Activated CD8-positive, alpha-beta memory T cell treated with anti-CD3 and anti-CD28 coated beads for 1 hour (primary cell): ENCODE data around the gene CEP128.

ENCODE experiments used
- DNase-seq, 2 donors: peaks; one replicate each; pipeline ENCODE4 v3.0.0-alpha.2; 2020; ENCODE audit warnings: low read depth in 1 of 2; ENCODE audit errors: extremely low read depth in 1 of 2

The CEP128 gene

DNA sequence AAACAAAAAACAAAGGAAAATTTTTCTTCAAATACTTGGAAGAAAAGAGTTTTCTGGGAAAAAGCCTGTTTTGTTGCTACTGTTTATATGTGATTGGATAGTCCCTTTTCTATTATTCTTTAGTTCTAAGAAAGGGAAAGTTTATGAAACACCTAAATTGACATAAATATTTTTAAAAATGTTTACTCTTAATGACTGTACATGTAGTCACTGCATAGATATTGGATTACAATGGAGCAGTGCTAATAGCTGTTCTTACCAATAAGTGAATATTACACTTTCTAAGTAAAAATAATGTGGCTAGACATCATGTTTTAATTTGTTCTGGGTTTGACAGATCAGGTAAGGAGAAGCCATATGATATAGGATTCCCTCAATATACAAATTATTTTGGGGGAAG is 377.5 kb downstream of the CEP128 start:
- DNase-seq: no peak

- no peak for DNase-seq
Measured at GRCh38 chr14:80560800-80561657, 380.5 kb downstream of the CEP128 start.

- no peak for DNase-seq
Measured at GRCh38 chr14:80554139-80554538, 387.4 kb downstream of the CEP128 start.

DNA sequence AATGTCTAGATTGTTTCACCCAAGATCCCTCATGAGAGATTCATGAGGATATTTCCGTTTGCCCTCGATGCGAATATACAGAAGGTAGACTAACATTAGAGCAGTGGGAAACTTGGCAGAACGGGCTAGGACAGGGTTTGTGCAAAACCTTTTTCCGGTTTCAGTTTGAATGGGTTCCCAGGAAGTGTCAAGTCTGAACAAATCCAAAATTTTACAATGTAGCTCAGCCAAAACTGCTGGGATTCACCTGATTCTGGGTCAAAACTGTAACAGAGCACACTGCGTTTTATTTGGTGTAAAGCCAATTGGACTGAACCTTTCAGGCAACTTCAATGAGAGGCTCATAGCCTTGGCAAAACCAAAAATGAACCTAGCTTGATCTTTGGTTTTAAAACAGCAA is 392.4 kb downstream of the CEP128 start:
- no peak for DNase-seq

GRCh38 chr14:80545935-80546854 is 395.3 kb downstream of the CEP128 start:
- no peak for DNase-seq

DNA sequence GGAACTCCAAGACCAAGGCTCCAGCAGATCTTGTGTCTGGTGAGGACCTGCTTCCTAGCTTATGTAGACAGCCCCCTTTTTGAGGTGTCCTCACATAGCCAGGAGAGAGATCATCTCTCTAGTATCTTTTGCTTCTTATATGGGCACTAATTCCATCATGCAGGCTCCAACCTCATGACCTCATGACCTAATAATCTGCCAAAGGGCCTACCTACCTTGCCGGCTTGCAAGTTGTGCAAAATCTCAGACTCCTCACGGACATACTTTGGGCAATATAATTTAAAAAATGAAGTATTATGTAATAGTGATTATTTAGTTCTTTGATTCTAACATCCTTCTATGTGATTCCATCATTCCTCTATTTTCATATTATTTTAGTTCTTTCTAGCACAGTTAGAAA is 397.2 kb downstream of the CEP128 start:
- no peak for DNase-seq

DNA sequence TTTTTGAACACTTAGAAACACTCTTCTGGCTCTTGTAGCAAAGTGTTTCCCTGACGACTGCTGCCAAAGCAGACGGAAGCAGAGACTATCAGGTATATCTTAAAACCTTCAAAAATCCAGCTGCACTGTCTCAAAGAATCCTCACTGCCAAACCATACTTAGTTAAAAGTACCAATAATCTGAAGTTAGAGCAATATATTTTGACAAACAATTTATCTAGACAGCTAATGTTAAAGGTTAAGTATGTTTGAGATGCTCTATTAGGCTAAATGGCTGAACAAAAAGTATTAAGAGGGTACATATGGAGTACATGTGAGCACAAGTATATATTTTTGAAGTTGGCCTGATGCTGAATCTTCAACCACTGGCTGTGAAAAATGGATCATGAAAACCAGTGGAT is 398.3 kb downstream of the CEP128 start:
- DNase-seq: no peak

GRCh38 chr14:80538633-80539375 is 402.7 kb downstream of the CEP128 start:
- no peak for DNase-seq

DNA sequence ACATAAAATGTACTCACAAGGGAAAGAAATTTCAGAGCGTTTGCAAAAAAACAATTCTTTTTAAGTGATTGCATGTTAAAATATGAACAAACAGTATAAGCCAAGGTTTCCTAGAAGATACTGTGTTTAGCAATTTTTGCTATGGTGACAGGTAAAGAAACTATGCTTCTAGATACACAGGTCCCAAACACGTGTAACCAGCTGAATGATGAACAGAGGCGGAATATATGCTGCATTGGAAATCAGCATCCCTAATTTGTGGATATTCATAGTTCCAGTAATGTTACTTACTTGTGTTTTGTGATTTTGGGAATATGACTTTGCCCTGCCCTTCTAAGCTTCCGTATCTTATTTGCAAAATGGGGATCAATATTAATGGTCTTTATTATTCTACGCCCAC is 403.9 kb downstream of the CEP128 start:
- no peak for DNase-seq

DNA sequence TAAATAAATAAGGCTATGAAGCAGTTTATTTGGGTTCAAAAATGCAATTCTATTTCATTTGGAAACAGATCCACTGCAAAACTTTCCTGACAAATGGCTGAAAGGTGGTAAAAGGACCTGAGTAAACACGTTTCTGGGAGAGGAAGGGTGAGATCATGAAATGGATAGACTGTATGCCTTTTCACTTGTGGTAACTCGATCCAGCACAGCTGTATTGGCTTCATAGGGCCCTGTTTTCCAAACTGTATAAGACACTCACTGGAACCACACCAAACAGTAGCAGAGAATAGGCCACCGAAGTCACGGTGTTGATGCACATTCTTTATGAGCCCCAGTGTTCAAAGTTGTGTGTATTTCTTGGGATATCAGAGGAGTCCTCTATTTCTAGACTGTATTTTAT is 405.1 kb downstream of the CEP128 start:
- no peak for DNase-seq

GRCh38 chr14:80535171-80535570 is 406.4 kb downstream of the CEP128 start:
- DNase-seq: no peak

GRCh38 chr14:80523518-80524117 is 417.9 kb downstream of the CEP128 start:
- no peak for DNase-seq

- DNase-seq: no peak
Measured at GRCh38 chr14:80522936-80523335, 418.6 kb downstream of the CEP128 start.

DNA sequence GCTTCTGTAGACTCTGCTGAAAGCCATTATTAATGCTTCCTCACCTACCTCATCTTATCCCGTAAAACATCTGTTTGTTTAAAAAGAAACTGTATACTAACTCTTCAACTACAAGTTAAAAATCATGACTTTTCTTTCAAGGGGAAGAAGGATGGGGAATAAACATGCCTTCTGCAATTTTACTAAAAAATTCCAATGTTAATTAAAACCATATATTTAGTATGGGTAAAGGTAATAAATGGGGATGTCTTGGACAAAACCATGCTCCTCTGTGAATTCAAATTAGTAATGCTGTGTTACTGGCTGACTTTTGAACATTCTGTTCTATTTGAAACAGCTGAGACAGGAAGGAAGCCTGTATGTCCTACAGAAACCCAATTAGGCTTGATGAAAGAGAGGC is 419.1 kb downstream of the CEP128 start:
- no peak for DNase-seq

DNA sequence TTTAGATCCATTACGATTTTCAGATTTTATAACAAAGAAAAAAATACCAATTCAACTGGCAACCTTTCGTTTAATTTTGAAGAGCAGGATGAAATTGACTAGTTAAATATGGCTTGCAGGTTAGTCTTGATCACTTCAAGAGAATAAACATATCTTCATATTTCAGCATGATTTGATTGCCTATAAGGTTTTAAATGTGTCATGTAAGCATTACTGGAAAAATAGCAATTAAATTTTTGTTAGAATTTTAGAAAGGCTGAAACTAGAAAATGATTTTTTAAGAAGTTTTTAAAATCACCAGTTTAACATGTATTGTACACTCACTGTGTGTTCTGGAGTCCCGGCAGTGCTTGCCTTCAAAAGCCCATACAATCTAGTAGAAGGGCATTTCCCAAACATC is 420.1 kb downstream of the CEP128 start:
- no peak for DNase-seq

- DNase-seq: no peak
Measured at GRCh38 chr14:80519002-80519401, 422.5 kb downstream of the CEP128 start.

DNA sequence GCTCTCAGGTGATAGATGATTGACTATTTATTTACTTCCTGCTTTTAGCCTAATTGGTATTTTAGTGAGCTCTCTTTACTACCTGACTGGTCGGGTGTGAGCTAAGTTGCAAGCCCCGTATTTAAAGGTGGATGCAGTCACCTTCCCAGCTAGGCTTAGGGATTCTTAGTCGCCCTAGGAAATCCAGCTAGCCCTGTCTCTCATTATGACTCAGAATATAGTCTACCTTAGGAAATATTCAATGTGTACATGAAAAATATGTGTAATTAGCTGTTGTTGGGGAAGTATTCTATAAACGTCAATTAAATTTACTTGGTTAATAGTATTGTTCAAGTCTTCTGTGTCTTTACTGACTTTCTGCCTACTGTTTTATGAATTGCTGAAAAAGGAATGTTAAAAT is 423.4 kb downstream of the CEP128 start:
- no peak for DNase-seq

GRCh38 chr14:80507292-80507869 is 434.2 kb downstream of the CEP128 start:
- no peak for DNase-seq

DNA sequence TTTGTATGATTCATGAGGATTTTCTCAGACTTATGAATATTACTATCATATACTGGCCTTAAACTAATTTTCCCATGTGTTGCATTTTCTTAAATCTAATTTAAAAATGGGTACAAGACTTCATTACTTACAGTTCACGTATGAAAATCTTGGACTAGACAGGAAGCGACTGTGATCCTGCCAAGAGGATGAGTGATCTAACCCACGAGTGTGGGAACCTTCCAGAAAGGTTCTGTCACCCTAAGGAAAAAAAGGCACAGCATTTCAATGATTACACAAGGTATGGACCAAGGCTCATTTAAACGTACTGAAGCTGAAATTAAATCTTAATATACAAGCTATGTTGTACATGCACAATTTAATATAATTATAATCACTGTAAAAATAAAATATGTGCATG is 436.8 kb downstream of the CEP128 start:
- no peak for DNase-seq

DNA sequence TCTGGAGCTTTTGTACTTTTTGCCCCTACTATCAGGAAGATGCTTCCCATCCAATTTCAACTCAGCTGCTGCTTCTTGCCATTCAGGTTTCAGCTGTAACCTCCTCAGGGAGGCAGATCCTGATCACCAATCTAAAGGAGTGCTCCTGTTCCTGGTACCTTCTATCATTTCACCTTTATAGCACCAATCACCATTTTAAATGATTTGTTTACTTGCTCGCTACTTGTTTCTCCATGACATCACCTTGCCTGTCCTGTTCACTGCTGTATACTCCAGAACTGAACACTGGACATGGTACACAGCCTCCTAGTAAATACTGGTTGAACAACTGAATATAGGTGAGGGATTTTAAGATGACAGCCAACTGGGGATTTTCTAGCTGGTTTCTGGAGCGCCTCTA is 443.0 kb downstream of the CEP128 start:
- DNase-seq: no peak
